SK-N-SH (cell line): ENCODE results near the gene LOXHD1.

Source experiments
- GATA2 ChIP-seq: sonication (generic); formaldehyde crosslinking; IDR thresholded peaks from 2 replicates; pipeline ENCODE4 v1.5.0; 2020; ENCODE audit warnings: mild to moderate bottlenecking, missing genetic modification reagents
- JUND ChIP-seq: IDR thresholded peaks from 2 replicates; pipeline ENCODE4 v1.4.0; 2012
- SIN3A ChIP-seq: IDR thresholded peaks from 2 replicates; pipeline ENCODE4 v1.6.1; 2012; ENCODE audit warnings: low read depth, mild to moderate bottlenecking, low read length, moderate library complexity, borderline replicate concordance

- TF ChIP-seq JUND (no peak), GATA2 (CRISPR knock-in tag) (no peak), SIN3A (no peak)
These were observed 220.4 kb downstream of the LOXHD1 start for GRCh38 chr18:46436621-46437020.
